ENCODE results near the gene NKAIN2. TPM values are rescaled to one million over a fixed set of nuclear protein-coding genes. Genes with fewer than 3 reads are reported as not detected.

NKAIN2 gene
- total and polyA plus RNA-seq, 2 donors (not counting 3 experiments of a cell fraction or from before 2014, with no cell fraction given), result 0.03 TPM; not detected in 1

GRCh38 chr6:124722141-124722878, 918.6 kb downstream of the NKAIN2 start:
- FAIRE-seq (peak; percentile 24), DNase-seq (ENCODE audit: low read depth, low spot score) (no peak)
- Histone ChIP-seq H3K4me3 (replicated peaks in 1 of 3; ENCODE audit: insufficient read depth in 1 of 3, low read depth in 1 of 3, low read length in 3 of 3) (no peak overlapping the region), H4K20me1 (replicated peaks; ENCODE audit: control insufficient read depth, extremely low read depth, insufficient read depth, low read length) (no peaks in the 10 kb centered on the region), H3K9me1 (replicated peaks; ENCODE audit: control insufficient read depth, extremely low read depth, insufficient read depth, low read length) (no peaks in the 10 kb centered on the region), H3K9me3 (replicated peaks; ENCODE audit: control insufficient read depth, insufficient read depth, low read length) (no peaks in the 10 kb centered on the region), H3K27me3 (ENCODE audit: control insufficient read depth in 2 of 2, insufficient read depth in 2 of 2, low read length in 2 of 2) (no peaks in the 10 kb centered on the region), H3K27ac (ENCODE audit: insufficient read depth, low read depth, low read length) (no peak overlapping the region), H3K9ac (replicated peaks; ENCODE audit: extremely low read depth, insufficient read depth, low read length) (no peak overlapping the region), H3K79me2 (ENCODE audit: control insufficient read depth, insufficient read depth, low read length) (no peaks in the 10 kb centered on the region), H3K4me1 (ENCODE audit: control insufficient read depth, extremely low read depth, insufficient read depth, low read length) (no peaks in the 10 kb centered on the region), H3K36me3 (ENCODE audit: control insufficient read depth in 2 of 2, extremely low read depth in 1 of 2, insufficient read depth in 2 of 2, low read length in 2 of 2) (no peaks in the 10 kb centered on the region), H3K4me2 (ENCODE audit: insufficient read depth, low read length) (no peak overlapping the region), H2AFZ (ENCODE audit: low read depth, low read length) (no peak overlapping the region)
- intact Hi-C loops (cut with micrococcal nuclease) (no loop called here), dilution Hi-C loops (cut with MboI; ENCODE audit: extremely low pct_ligation_motif_present, low sequenced_read_pairs) (no loop called here)
- TF ChIP-seq POLR2AphosphoS5 (IDR thresholded peaks at IDR 0.05; ENCODE audit: insufficient read depth, low read depth, low read length), result no peak
- no peak for TF ChIP-seq POLR2A (IDR thresholded peaks at IDR 0.05; ENCODE audit: low read depth, low read length)
- TF ChIP-seq EZH2 (IDR thresholded peaks at IDR 0.05; ENCODE audit: borderline replicate concordance, low read depth, low read length, severe bottlenecking), result no peak
- TF ChIP-seq MYC (IDR thresholded peaks at IDR 0.05; ENCODE audit: low read depth, low read length), result no peak
- TF ChIP-seq GATA2 (IDR thresholded peaks at IDR 0.05; ENCODE audit: insufficient read depth, insufficient read length, low read depth, low read length), result no peak
- TF ChIP-seq JUN (IDR thresholded peaks at IDR 0.05; ENCODE audit: borderline replicate concordance, insufficient read depth, insufficient read length, low read depth), result no peak
- no peak for TF ChIP-seq CTCF (IDR thresholded peaks at IDR 0.05; ENCODE audit: extremely low read depth in 1 of 2, insufficient read depth in 1 of 2, low read depth in 1 of 2, low read length in 2 of 2)
- no peak for TF ChIP-seq FOS (IDR thresholded peaks at IDR 0.05; ENCODE audit: borderline replicate concordance, insufficient read depth, low read length)
- BruUV-seq (replicated peaks), result no TSS peak
- POLR2A ChIA-PET, result no interaction called here
- CTCF ChIA-PET, result no interaction called here
